GM13976 (cell line): ENCODE results near the gene BICDL1.
A peak's percentile ranks its signal among the peaks of the same experiment; 100 is the strongest.

Source experiments
- DNase-seq: peaks from one replicate; pipeline ENCODE4 v3.0.0; 2012; ENCODE audit warnings: low spot score
- CTCF ChIP-seq: IDR thresholded peaks from 2 replicates; pipeline ENCODE4 v1.5.1; 2012; ENCODE audit warnings: borderline replicate concordance, mild to moderate bottlenecking; ENCODE audit not compliant: insufficient read depth; ENCODE audit errors: extremely low read depth, missing control alignments, control extremely low read depth
- in situ Hi-C: fragments of 300-500 bp; cut with MboI; formaldehyde crosslinking; loops from one replicate; pipeline ENCODE4 v1.12.0; 2022; ENCODE audit warnings: low sequenced_read_pairs, mixed read lengths, inconsistent platforms; ENCODE audit not compliant: unreplicated experiment

Gene BICDL1

DNA sequence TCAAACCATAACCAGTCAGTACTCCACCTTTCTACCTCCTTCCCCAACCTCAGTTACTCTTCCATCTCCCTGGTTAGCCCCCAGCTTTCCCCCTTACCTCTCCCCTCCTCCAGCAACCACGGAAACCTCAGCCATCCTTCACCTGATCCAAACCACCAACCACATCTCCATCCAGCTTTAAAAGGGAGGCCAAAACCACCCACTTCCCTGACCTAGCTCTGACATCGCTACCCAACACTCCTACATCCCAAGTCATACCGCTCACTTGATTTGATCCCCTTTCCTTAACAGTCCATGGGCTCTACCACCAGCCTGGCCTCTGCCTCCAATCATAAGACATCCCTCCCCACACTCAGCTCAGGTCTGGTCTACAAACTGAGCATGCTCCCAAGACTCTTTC lies 126.0 kb downstream of the BICDL1 start:
- no peak for DNase-seq
- in situ Hi-C loops, result no loop called here
- TF ChIP-seq CTCF, result no peak

GRCh38 chr12:120115692-120116440 lies 126.8 kb downstream of the BICDL1 start:
- DNase-seq, result no peak
- in situ Hi-C loops, result no loop called here
- TF ChIP-seq CTCF, result no peak

GRCh38 chr12:120116441-120116791 lies 127.4 kb downstream of the BICDL1 start, which contains the start of gene RAB35:
Gene RAB35, minus strand, starts transcription at chr12:120116753. Its CDS starts 103 bp downstream, at chr12:120116650.
- no peak for TF ChIP-seq CTCF
- in situ Hi-C loops, result no loop called here
- DNase-seq, result peak; percentile 64

- in situ Hi-C loops, result no loop called here
- DNase-seq, result peak; percentile 97
- no peak for TF ChIP-seq CTCF
These were observed 128.0 kb downstream of the BICDL1 start for GRCh38 chr12:120116792-120117651.

- no peak for TF ChIP-seq CTCF
- in situ Hi-C loops, result no loop called here
- DNase-seq, result no peak
These were observed 128.9 kb downstream of the BICDL1 start for GRCh38 chr12:120117961-120118320.

DNA sequence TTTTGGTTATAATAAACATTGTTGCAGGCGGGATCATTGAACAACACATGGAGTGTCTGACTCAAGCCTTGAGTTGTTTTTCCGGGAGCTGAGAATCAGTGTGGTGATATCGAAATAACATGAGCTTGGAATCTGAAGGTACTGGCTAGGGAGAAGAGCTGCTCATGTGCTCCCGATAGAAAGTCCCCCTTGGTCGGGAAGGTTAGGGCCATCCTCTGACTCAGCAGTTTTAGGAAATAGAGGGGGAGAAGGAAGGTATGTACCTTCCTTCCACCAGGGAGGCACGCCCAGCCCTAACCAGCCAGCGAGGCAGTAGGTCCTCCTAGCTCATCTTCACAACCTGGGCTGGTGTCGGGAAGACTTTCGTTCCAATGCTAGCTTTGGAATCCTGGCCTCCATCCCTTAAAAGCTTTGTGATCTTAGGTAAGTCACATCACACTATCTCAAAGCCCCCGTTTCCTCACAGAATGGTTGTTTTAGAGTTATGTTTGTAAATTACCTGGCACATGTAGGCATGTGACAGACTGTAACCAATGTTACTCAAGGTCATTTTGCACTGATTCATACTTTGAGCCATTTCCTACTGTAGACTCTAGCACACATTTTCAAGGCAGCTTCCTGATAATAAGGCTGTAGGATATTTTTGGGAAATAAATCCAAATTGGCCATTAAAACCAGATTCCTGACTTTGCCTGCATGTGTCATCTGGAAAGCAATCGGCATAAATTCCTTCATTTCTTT lies 129.5 kb downstream of the BICDL1 start:
- DNase-seq, result no peak
- TF ChIP-seq CTCF, result no peak

More for the DNA sequence above, 129.5 kb downstream of the BICDL1 start:
- in situ Hi-C loops, result no loop called here
